LNCaP clone FGC (cell line): ENCODE measurements around the gene ANKH.

Experiments used
- DNase-seq: peaks from one replicate; pipeline ENCODE4 v3.0.0-alpha.2; 2011; ENCODE audit warnings: low read depth
- H3K4me3 ChIP-seq: 2 replicates; pipeline ENCODE4 v1.5.1; 2011; ENCODE audit warnings: mild to moderate bottlenecking, low read depth, low read length, control low read depth
- TF ChIP-seq, protein P1 (sequence below): IDR thresholded peaks from 2 replicates; pipeline ENCODE4 v1.5.1; 2012; ENCODE audit warnings: mild to moderate bottlenecking; ENCODE audit not compliant: control insufficient read depth, insufficient read depth; ENCODE audit errors: extremely low read depth

Gene ANKH

DNA sequence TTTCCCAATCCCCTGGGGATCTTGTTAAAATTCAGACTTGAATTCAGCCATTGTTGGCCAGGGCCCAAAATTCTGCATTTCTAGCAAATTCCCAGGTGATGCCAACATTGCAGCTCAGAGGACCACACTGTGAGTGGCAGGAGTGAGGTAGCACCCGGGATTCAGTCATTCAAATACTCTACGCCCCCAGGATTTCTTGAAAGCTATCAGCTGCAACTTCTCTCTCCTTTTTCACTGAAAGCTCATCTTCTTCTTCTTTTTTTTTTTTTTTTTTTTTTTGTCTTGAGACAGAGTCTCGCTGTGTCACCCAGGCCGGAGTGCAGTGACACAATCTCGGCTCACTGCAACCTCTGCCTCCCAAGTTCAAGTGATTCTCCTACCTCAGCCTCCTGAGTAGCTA, 19.3 kb upstream of the ANKH start:
- H3K4me3 ChIP-seq, result no peak overlapping the region
- TF ChIP-seq, protein P1, sequence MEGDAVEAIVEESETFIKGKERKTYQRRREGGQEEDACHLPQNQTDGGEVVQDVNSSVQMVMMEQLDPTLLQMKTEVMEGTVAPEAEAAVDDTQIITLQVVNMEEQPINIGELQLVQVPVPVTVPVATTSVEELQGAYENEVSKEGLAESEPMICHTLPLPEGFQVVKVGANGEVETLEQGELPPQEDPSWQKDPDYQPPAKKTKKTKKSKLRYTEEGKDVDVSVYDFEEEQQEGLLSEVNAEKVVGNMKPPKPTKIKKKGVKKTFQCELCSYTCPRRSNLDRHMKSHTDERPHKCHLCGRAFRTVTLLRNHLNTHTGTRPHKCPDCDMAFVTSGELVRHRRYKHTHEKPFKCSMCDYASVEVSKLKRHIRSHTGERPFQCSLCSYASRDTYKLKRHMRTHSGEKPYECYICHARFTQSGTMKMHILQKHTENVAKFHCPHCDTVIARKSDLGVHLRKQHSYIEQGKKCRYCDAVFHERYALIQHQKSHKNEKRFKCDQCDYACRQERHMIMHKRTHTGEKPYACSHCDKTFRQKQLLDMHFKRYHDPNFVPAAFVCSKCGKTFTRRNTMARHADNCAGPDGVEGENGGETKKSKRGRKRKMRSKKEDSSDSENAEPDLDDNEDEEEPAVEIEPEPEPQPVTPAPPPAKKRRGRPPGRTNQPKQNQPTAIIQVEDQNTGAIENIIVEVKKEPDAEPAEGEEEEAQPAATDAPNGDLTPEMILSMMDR, result no peak
- no peak for DNase-seq

- TF ChIP-seq, protein P1, result no peak
- H3K4me3 ChIP-seq, result no peak overlapping the region
- no peak for DNase-seq
These were observed 12.6 kb upstream of the ANKH start for GRCh38 chr5:14884062-14884612.

- TF ChIP-seq, protein P1, result no peak
- H3K4me3 ChIP-seq, result no peak overlapping the region
- no peak for DNase-seq
These were observed 11.3 kb upstream of the ANKH start for GRCh38 chr5:14882658-14883580.

DNA sequence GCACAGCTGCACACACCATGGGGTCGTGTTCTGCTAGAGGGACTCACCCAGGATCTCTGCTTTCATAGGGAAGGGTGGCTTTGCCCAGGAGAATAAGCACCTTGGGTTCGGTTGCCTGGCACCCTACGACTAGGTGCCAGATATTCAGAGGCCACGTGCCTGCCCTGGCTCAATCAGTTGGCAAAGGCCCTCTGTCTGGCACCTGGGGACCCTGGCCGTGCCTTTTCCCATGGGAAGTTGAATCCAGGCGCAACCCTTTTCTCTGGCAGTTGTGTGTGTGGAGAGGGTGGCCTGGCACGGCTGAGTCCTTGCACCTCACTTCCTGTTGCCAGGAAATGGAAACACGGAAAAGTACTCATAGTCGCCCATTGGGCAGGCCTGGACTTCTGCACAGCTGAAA, 10.2 kb upstream of the ANKH start:
- TF ChIP-seq, protein P1, result no peak
- H3K4me3 ChIP-seq, result no peak overlapping the region
- DNase-seq, result no peak

- no peak for DNase-seq
- H3K4me3 ChIP-seq, result no peak overlapping the region
- TF ChIP-seq, protein P1, result no peak
These were observed 9.1 kb upstream of the ANKH start for GRCh38 chr5:14880688-14881087.

GRCh38 chr5:14879937-14880589, 8.5 kb upstream of the ANKH start:
- DNase-seq, result no peak
- TF ChIP-seq, protein P1, result no peak

More at GRCh38 chr5:14879937-14880589, 8.5 kb upstream of the ANKH start:
- no peak overlapping the region for H3K4me3 ChIP-seq
